Lower leg skin (tissue), 3 donors: ENCODE measurements around the gene SLC9A9.

Source experiments
- POLR2A ChIP-seq, 2 donors: fragments of 450-650 bp; IDR thresholded peaks; one replicate each; pipeline ENCODE4 v1.6.1; 2016 to 2017; ENCODE audit warnings: antibody characterized with exemption in 2 of 2, mild to moderate bottlenecking in 1 of 2, moderate library complexity in 1 of 2
- TF ChIP-seq, protein P1 (sequence below), 3 donors: fragments of 450-650 bp; IDR thresholded peaks; one replicate each; pipeline ENCODE4 v1.5.1; 2016; ENCODE audit warnings: antibody characterized with exemption in 3 of 3, mild to moderate bottlenecking in 3 of 3, moderate library complexity in 2 of 3

DNA sequence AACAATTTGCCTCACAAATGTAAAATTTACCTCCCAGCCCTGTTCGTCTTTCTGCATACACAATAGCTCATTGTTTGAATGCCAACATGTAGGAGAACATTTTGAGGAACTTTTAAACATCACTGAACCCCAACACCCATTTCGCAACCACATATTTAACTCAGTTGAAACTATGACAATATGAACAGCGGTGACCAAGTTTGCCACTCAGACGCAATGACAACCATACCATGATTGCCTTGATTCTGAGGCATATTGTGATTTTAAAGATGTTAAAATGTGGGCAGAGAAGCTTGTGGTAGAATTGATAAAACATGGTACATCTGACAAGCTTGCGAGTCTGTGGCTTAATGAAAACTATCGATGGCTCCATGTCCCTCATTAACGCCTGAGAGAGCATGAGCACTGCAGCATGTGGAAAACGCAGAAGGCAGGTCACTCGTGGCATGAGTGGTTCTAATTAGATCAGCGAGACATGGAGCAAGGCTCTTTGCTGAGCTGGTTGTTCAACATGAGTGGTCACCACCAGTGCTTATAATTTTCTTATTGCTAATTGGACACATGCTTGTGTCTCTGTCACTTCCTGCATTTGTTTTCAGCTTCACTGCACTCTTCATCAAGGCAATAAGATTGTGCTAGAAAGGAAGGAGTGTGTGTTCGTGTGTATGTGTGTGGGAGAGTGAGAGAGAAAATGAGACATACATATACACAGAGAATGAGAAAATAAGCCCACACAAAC lies 611.9 kb downstream of the SLC9A9 start:
- TF ChIP-seq, protein P1, sequence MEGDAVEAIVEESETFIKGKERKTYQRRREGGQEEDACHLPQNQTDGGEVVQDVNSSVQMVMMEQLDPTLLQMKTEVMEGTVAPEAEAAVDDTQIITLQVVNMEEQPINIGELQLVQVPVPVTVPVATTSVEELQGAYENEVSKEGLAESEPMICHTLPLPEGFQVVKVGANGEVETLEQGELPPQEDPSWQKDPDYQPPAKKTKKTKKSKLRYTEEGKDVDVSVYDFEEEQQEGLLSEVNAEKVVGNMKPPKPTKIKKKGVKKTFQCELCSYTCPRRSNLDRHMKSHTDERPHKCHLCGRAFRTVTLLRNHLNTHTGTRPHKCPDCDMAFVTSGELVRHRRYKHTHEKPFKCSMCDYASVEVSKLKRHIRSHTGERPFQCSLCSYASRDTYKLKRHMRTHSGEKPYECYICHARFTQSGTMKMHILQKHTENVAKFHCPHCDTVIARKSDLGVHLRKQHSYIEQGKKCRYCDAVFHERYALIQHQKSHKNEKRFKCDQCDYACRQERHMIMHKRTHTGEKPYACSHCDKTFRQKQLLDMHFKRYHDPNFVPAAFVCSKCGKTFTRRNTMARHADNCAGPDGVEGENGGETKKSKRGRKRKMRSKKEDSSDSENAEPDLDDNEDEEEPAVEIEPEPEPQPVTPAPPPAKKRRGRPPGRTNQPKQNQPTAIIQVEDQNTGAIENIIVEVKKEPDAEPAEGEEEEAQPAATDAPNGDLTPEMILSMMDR (IDR thresholded peaks at IDR 0.05) = no peak
- TF ChIP-seq POLR2A (IDR thresholded peaks at IDR 0.05) = no peak
